Pancreas (tissue), 10 donors: ENCODE measurements around the gene GNAZ. TPM values are rescaled to one million over a fixed set of nuclear protein-coding genes. Genes with fewer than 3 reads are reported as not detected.
A peak's percentile ranks its signal among the peaks of the same experiment; 100 is the strongest.

ENCODE experiments used
- ATAC-seq, 4 donors: fragments of 200-7000 bp; cut with Tn5 transposase; one replicate each; pipeline versions ENCODE4 v1.8.0 to v1.9.1; 2020; ENCODE audit warnings: mild to moderate bottlenecking in 4 of 4, moderate library complexity in 4 of 4
- DNase-seq, 6 donors: peaks; one replicate each; pipeline ENCODE4 v3.0.0-alpha.2; 2020
- FAIRE-seq: peaks from 2 replicates; lab custom pipeline; 2012; peaks lifted over from hg19 to GRCh38; lab: Jason Lieb, UNC
- H3K27ac ChIP-seq, 4 donors: fragments of 200-600 bp; sonication (generic); 1 replicate in 3 of 4; 2 replicates in 1 of 4; pipeline versions ENCODE4 v1.5.0 to v1.8.0; 2020
- H3K27me3 ChIP-seq, 4 donors: fragments of 200-600 bp; one replicate each; pipeline ENCODE4 v1.8.0; 2021
- H3K36me3 ChIP-seq, 3 donors: fragments of 200-600 bp; sonication (generic) in 1 of 3; one replicate each; pipeline versions ENCODE4 v1.5.0 to v1.8.0; 2020 to 2021
- H3K4me1 ChIP-seq, 3 donors: fragments of 200-600 bp; one replicate each; pipeline ENCODE4 v1.8.0; 2021
- H3K4me3 ChIP-seq, 4 donors: fragments of 200-600 bp; sonication (generic) in 2 of 4; one replicate each; pipeline versions ENCODE4 v1.5.0 to v1.8.0; 2020 to 2021
- H3K9me3 ChIP-seq, 4 donors: fragments of 200-600 bp; one replicate each; pipeline ENCODE4 v1.8.0; 2021
- WGBS, 2 donors: extraction: QIAGEN DNeasy Blood & Tissue Kit; methylation state at CpG; one replicate each; pipeline ENCODE4 v1.1.7; 2013; 5-methylcytosine and 5-hydroxymethylcytosine counted together
- intact Hi-C, 3 donors: fragments of 100-400 bp; cut with DNase I; formaldehyde crosslinking; loops; one replicate each; pipeline versions ENCODE4 v1.11.1 to v1.14.2; 2022
- polyA plus RNA-seq, 2 donors: library from polyadenylated mRNA; stranded (reverse); fragments of 200-250 nt; gene quantifications; one replicate each; pipeline ENCODE4 v1.2.3, GENCODE V29; 2013
- total RNA-seq, 6 donors: library from RNA; stranded (reverse); fragmentation: NEBNext Ultra II Directional in 4 of 6; extraction: Animal tissue kit (Norgen Biotek cat#: 25700) in 4 of 6; gene quantifications; one replicate each; pipeline versions ENCODE4 v1.2.1 to v1.2.4, GENCODE V29; 2021 to 2023
- TF ChIP-seq, protein P1 (sequence below), 4 donors: fragments of 200-600 bp; sonication (generic) in 3 of 4; IDR thresholded peaks; one replicate each; pipeline versions ENCODE4 v1.5.0 to v1.8.0; 2021; ENCODE audit warnings: antibody characterized with exemption in 4 of 4
- donor health status: healthy with polysubstance abuse.
- donor health status: DM: no; HTN: no; CAD: no; lungs with moderate emphysema.
- donor health status: DM: no; HTN: no; CAD: no.
- donor health status: control.
- donor health status: control.
- donor health status: Bipolar disorder and iron deficiency.
- donor health status: DM: yes; HTN: yes; CAD: no.
- donor health status: DM: no; HTN: no; CAD: no.
- donor health status: DM: no; HTN: no; CAD: no.
- donor health status: DM: yes; HTN: yes; CAD: no.

Gene GNAZ
- total and polyA plus RNA-seq, 8 donors, result 0.88 to 9.7 (median 2.1) TPM

DNA sequence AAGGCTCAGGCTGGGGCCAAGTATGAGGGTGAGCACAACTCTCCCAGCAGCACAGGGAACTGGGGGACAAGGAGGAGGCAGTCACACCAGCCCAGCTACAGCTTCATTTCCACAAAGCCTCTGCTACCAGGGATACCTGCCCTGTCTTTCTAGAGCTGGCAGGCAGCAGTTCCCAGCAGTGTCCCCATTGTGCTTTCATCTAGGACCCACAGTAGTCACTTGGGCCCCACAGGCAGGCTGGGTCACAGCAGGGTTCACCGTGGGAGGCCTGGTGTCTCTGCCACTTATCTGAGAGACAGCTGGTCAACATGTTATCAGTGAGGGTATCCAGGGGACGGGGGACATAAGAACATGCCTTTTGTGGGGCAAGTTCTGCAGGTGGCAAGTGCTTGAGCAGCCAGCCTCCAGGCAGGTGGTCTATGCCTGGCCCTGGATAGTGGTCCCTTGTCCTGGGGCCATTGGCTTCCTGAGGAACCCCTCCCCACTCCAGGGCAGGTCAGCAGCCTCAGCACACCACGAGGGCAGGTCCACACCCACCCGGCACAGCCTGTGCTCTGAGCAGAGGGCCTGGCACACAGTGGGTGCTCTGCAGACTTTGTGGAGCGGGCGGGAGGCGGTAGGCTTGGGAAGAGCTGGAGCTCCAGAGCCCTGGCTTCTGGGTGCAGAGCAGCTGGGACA is 29.9 kb downstream of the GNAZ start:
- Histone ChIP-seq H3K27me3 (no peaks in the 10 kb centered on the region), H3K9me3 (no peaks in the 10 kb centered on the region), H3K4me1 (no peaks in the 10 kb centered on the region), H3K4me3 (no peak overlapping the region), H3K27ac (peak overlapping the region in 1 of 4 donors; percentile 54), H3K36me3 (no peaks in the 10 kb centered on the region)
- intact Hi-C loops, result no loop called here
- DNase-seq (no peak), FAIRE-seq (no peak), ATAC-seq (no peak)
- WGBS, 2 donors, result 78 to 85% methylated on average over 7 of the region's 7 CpGs
- TF ChIP-seq, protein P1, sequence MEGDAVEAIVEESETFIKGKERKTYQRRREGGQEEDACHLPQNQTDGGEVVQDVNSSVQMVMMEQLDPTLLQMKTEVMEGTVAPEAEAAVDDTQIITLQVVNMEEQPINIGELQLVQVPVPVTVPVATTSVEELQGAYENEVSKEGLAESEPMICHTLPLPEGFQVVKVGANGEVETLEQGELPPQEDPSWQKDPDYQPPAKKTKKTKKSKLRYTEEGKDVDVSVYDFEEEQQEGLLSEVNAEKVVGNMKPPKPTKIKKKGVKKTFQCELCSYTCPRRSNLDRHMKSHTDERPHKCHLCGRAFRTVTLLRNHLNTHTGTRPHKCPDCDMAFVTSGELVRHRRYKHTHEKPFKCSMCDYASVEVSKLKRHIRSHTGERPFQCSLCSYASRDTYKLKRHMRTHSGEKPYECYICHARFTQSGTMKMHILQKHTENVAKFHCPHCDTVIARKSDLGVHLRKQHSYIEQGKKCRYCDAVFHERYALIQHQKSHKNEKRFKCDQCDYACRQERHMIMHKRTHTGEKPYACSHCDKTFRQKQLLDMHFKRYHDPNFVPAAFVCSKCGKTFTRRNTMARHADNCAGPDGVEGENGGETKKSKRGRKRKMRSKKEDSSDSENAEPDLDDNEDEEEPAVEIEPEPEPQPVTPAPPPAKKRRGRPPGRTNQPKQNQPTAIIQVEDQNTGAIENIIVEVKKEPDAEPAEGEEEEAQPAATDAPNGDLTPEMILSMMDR (IDR thresholded peaks at IDR 0.05), result no peak

DNA sequence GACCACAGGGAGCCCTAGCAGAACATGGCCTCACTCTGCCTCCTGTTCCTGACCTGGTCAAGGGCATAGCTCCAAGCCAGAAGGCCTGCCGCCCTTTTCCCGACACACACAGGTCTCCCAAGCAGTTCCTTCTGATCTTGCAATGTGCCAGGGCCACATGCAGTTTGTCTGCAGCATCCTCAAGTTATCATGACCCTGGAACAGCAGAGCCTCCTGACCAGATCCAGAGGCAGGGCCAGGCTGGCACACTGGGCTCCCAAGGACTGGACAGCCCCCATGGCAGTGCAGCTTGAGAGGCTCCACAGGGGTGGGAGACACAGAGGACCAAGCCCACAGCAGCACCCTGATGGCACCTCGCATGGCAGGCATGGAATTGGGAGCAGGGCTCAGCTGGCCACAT is 31.2 kb downstream of the GNAZ start:
- intact Hi-C loops, result no loop called here
- H3K4me3 ChIP-seq, result no peak overlapping the region
- 84 to 93% methylated on average over 2 to 3 of the region's 3 CpGs for WGBS, 2 donors
- H3K36me3 ChIP-seq, result no peaks in the 10 kb centered on the region
- H3K4me1 ChIP-seq, result no peaks in the 10 kb centered on the region
- FAIRE-seq (no peak), DNase-seq (no peak), ATAC-seq (no peak)
- H3K27ac ChIP-seq, result no peak overlapping the region
- no peaks in the 10 kb centered on the region for H3K27me3 ChIP-seq
- no peaks in the 10 kb centered on the region for H3K9me3 ChIP-seq
- TF ChIP-seq, protein P1 (IDR thresholded peaks at IDR 0.05), result no peak

DNA sequence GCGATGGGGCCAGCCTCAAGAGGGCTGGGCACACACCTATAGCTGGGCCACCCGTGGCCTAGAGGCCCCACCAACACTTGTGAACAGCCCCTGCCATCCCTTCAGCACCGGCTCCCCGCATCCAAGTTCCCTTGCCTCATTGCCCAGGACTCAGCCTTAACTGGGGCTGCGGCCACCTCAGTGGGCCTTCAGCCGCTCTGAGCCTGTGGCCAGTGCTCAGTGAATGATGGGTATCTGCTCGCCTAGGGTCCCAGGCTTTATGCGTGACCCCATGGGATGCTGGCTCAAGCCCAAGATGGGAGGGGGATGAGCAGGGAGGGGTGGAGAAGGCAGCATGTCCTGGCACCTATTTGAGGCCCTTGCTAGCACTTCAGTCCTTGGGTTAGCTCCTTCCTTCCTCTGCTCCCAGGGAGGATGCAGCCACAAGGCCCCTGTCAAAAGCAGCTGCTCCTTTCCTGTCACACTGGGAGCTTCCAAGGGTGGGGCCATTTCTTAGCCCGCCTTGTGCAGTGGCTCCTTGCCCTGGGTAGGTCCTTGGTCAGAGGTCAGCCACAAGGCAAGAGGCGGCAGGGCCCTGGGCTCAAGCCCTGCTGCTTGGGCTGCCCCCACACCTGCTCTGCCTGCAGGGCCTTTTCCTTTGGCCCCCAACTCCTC is 31.8 kb downstream of the GNAZ start:
- intact Hi-C loops, result no loop called here
- Histone ChIP-seq H3K4me1 (no peaks in the 10 kb centered on the region), H3K27ac (no peak overlapping the region), H3K36me3 (no peaks in the 10 kb centered on the region), H3K9me3 (no peaks in the 10 kb centered on the region), H3K4me3 (no peak overlapping the region), H3K27me3 (no peaks in the 10 kb centered on the region)
- ATAC-seq, result no peak
- DNase-seq, result no peak
- 92 to 94% methylated on average over 10 of the region's 10 CpGs for WGBS, 2 donors
- FAIRE-seq, result no peak
- TF ChIP-seq, protein P1 (IDR thresholded peaks at IDR 0.05), result no peak

DNA sequence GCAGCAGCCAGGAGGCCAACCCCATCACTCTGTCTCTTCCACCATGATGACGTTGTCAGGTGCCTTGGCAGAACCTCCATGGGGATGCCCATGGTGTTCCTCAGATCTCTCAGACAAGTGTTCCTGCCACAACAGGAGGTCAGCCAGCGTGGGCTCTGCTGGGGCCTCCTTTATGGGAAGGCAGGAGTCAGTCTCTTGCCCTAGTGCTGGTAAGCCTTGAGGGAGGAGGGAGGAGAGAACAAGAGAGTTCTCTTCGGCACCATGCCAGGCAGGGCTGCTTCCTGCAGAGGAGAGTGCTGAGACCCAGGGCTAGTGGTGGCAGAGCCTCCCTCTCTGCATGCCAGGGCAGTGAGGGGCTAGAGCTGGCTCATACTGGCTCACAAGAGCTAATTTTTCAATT is 32.5 kb downstream of the GNAZ start:
- Histone ChIP-seq H3K9me3 (no peaks in the 10 kb centered on the region), H3K27ac (no peak overlapping the region), H3K4me1 (no peaks in the 10 kb centered on the region), H3K4me3 (no peak overlapping the region), H3K36me3 (no peaks in the 10 kb centered on the region), H3K27me3 (no peaks in the 10 kb centered on the region)
- ATAC-seq (no peak), FAIRE-seq (no peak), DNase-seq (no peak)
- WGBS, 2 donors, result 83 to 88% methylated on average over 3 of the region's 3 CpGs
- TF ChIP-seq, protein P1 (IDR thresholded peaks at IDR 0.05), result no peak
- intact Hi-C loops, result no loop called here
